ENCODE results near the gene EPB41L1. TPM values are rescaled to one million over a fixed set of nuclear protein-coding genes. Genes with fewer than 3 reads are reported as not detected.

The EPB41L1 gene
- total and polyA plus RNA-seq, 8 donors: 33.8 to 80.1 (median 38.7) TPM

GRCh38 chr20:36237477-36237876, 82.9 kb downstream of the EPB41L1 start:
- DNase-seq (no peak), ATAC-seq (no peak)
- Histone ChIP-seq H3K36me3 (peaks cover 0 to 38% of the 10 kb centered on the region in 2 donors), H3K9me3 (no peaks in the 10 kb centered on the region), H3K4me1 (peaks cover 6 to 32% of the 10 kb centered on the region in 2 donors), H3K27me3 (no peaks in the 10 kb centered on the region), H3K27ac (no peak overlapping the region), H3K4me3 (peak overlapping the region; percentile 76 to 94)
- intact Hi-C loops (cut with DNase I): no loop called here
- TF ChIP-seq, protein P1, sequence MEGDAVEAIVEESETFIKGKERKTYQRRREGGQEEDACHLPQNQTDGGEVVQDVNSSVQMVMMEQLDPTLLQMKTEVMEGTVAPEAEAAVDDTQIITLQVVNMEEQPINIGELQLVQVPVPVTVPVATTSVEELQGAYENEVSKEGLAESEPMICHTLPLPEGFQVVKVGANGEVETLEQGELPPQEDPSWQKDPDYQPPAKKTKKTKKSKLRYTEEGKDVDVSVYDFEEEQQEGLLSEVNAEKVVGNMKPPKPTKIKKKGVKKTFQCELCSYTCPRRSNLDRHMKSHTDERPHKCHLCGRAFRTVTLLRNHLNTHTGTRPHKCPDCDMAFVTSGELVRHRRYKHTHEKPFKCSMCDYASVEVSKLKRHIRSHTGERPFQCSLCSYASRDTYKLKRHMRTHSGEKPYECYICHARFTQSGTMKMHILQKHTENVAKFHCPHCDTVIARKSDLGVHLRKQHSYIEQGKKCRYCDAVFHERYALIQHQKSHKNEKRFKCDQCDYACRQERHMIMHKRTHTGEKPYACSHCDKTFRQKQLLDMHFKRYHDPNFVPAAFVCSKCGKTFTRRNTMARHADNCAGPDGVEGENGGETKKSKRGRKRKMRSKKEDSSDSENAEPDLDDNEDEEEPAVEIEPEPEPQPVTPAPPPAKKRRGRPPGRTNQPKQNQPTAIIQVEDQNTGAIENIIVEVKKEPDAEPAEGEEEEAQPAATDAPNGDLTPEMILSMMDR (IDR thresholded peaks at IDR 0.05): no peak

- ATAC-seq (no peak), DNase-seq (no peak)
- Histone ChIP-seq H3K9me3 (no peaks in the 10 kb centered on the region), H3K4me3 (no peak overlapping the region), H3K27me3 (no peaks in the 10 kb centered on the region), H3K36me3 (peaks cover 0 to 45% of the 10 kb centered on the region in 2 donors), H3K4me1 (peaks cover 6 to 32% of the 10 kb centered on the region in 2 donors), H3K27ac (no peak overlapping the region)
- intact Hi-C loops (cut with DNase I): no loop called here
- TF ChIP-seq, protein P1 (IDR thresholded peaks at IDR 0.05): no peak
Observed at GRCh38 chr20:36238153-36238552, 83.6 kb downstream of the EPB41L1 start.

DNA sequence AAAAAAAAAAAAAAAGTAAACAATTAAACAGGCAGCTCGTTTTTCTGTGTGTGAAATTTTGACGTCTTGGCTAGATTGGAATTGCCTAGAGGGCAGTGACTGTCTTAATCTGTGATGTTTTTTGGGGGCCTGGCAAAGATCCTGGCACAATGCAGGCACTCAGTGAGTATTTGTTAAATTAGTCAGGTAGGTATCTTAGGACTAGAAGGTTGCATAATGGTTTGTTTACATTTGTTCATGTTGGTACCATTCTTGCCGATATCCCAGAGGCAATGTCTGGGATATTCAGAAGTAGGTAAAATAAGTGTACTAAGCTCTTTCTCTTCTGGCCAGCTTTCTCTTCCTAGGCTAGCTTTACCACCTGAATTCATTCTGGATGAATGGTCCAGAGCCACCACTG, 84.2 kb downstream of the EPB41L1 start:
- ATAC-seq: no peak
- Histone ChIP-seq H3K27me3 (no peaks in the 10 kb centered on the region), H3K9me3 (no peaks in the 10 kb centered on the region), H3K36me3 (peaks cover 0 to 51% of the 10 kb centered on the region in 2 donors), H3K4me3 (no peak overlapping the region), H3K4me1 (peaks cover 6 to 32% of the 10 kb centered on the region in 2 donors), H3K27ac (no peak overlapping the region)
- DNase-seq: no peak
- intact Hi-C loops (cut with DNase I): no loop called here
- TF ChIP-seq, protein P1 (IDR thresholded peaks at IDR 0.05): no peak

- H3K27ac ChIP-seq: no peak overlapping the region
- H3K9me3 ChIP-seq: no peaks in the 10 kb centered on the region
- DNase-seq (no peak), ATAC-seq (no peak)
- no peak overlapping the region for H3K4me3 ChIP-seq
- H3K4me1 ChIP-seq: peaks cover 6 to 32% of the 10 kb centered on the region in 2 donors
- TF ChIP-seq, protein P1 (IDR thresholded peaks at IDR 0.05): no peak
- H3K36me3 ChIP-seq: peaks cover 0 to 64% of the 10 kb centered on the region in 2 donors
- intact Hi-C loops (cut with DNase I): no loop called here
- no peaks in the 10 kb centered on the region for H3K27me3 ChIP-seq
Observed at GRCh38 chr20:36240076-36240475, 85.5 kb downstream of the EPB41L1 start.

DNA sequence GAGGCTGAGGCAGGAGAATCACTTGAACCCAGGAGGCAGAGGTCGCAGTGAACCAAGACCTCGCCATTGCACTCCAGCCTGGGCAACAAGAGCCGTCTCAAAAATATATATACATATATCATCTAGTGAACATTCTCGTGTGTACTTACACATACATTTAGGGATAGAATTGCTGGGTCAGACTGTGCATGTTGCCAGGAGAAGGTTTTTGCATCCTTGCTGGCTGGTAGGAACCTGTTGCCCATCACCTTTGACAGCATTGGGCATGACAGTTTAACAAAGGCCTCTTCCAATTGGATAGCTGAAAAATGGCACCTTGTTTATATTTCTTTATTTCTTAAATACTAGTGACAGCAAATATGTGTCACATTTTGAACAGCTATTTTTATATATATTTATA, 87.1 kb downstream of the EPB41L1 start:
- H3K9me3 ChIP-seq: no peaks in the 10 kb centered on the region
- no peak for DNase-seq
- H3K4me3 ChIP-seq: no peak overlapping the region
- no peak overlapping the region for H3K27ac ChIP-seq
- TF ChIP-seq, protein P1 (IDR thresholded peaks at IDR 0.05): no peak
- H3K4me1 ChIP-seq: peaks cover 6 to 28% of the 10 kb centered on the region in 2 donors
- H3K36me3 ChIP-seq: peaks cover 0 to 80% of the 10 kb centered on the region in 2 donors
- no peaks in the 10 kb centered on the region for H3K27me3 ChIP-seq
- intact Hi-C loops (cut with DNase I): no loop called here
- no peak for ATAC-seq
